ENCODE measurements around the gene EPB41.
"Not testable (repeated sequence)": the region's sequence is repeated elsewhere in the genome, so short reads cannot be mapped to it uniquely, and the experiment has no call there.

The EPB41 gene

GRCh38 chr1:29108041-29108440, 193.7 kb downstream of the EPB41 start:
- DNase-seq (ENCODE audit: low read depth in 2 of 2) = not testable (repeated sequence)

- no peak for DNase-seq (ENCODE audit: low read depth in 2 of 2)
Observed at GRCh38 chr1:29112705-29113412, 198.5 kb downstream of the EPB41 start.

GRCh38 chr1:29113413-29114117, 199.2 kb downstream of the EPB41 start:
- DNase-seq (ENCODE audit: low read depth in 2 of 2) = no peak

- no peak for DNase-seq (ENCODE audit: low read depth in 2 of 2)
Observed at GRCh38 chr1:29114654-29115053, 200.3 kb downstream of the EPB41 start.

- DNase-seq (ENCODE audit: low read depth in 2 of 2) = no peak
Observed at GRCh38 chr1:29117381-29117780, 203.0 kb downstream of the EPB41 start.

GRCh38 chr1:29119121-29119929, 205.0 kb downstream of the EPB41 start:
- no peak for DNase-seq (ENCODE audit: low read depth in 2 of 2)

GRCh38 chr1:29120367-29120766, 206.0 kb downstream of the EPB41 start:
- DNase-seq (ENCODE audit: low read depth in 2 of 2) = no peak

GRCh38 chr1:29120947-29121485, 206.6 kb downstream of the EPB41 start:
- peak; percentile 61 to 66 for DNase-seq (ENCODE audit: low read depth in 2 of 2)

GRCh38 chr1:29121516-29121935, 207.2 kb downstream of the EPB41 start:
- DNase-seq (ENCODE audit: low read depth in 2 of 2) = no peak

- no peak for DNase-seq (ENCODE audit: low read depth in 2 of 2)
Observed at GRCh38 chr1:29121936-29122681, 207.7 kb downstream of the EPB41 start.

GRCh38 chr1:29122682-29123052, 208.3 kb downstream of the EPB41 start:
- no peak for DNase-seq (ENCODE audit: low read depth in 2 of 2)

- DNase-seq (ENCODE audit: low read depth in 2 of 2) = peak in 1 of 2 donors; percentile 30
Observed at GRCh38 chr1:29123053-29123886, 208.9 kb downstream of the EPB41 start.

- DNase-seq (ENCODE audit: low read depth in 2 of 2) = no peak
Observed at GRCh38 chr1:29123887-29124365, 209.6 kb downstream of the EPB41 start, which contains the start of gene TMEM200B. TMEM200B (minus strand) TSS chr1:29123903; CDS start chr1:29121828, 2,075 bp downstream.

- DNase-seq (ENCODE audit: low read depth in 2 of 2) = peak; percentile 57 to 68
Observed at GRCh38 chr1:29124366-29125236, 210.2 kb downstream of the EPB41 start.

GRCh38 chr1:29125237-29125641, 210.9 kb downstream of the EPB41 start:
- no peak for DNase-seq (ENCODE audit: low read depth in 2 of 2)

- DNase-seq (ENCODE audit: low read depth in 2 of 2) = no peak
Observed at GRCh38 chr1:29125788-29126187, 211.4 kb downstream of the EPB41 start.

GRCh38 chr1:29126198-29126597, 211.8 kb downstream of the EPB41 start:
- DNase-seq (ENCODE audit: low read depth in 2 of 2) = no peak

- no peak for DNase-seq (ENCODE audit: low read depth in 2 of 2)
Observed at GRCh38 chr1:29128739-29129138, 214.4 kb downstream of the EPB41 start.

- DNase-seq (ENCODE audit: low read depth in 2 of 2) = no peak
Observed at GRCh38 chr1:29129916-29130315, 215.5 kb downstream of the EPB41 start.

Measured in stimulated activated CD4-positive, alpha-beta T cell treated with anti-CD3 and anti-CD28 coated beads, Interleukin-4, amount 100 ng/mL, for 48 hours (primary cell).